Fibroblast of lung (primary cell): ENCODE data around the gene BTBD7. TPM values are rescaled to one million over a fixed set of nuclear protein-coding genes. Genes with fewer than 3 reads are reported as not detected.

Source experiments
- DNase-seq, 2 donors: peaks; one replicate each; pipeline versions ENCODE4 v3.0.0 to v3.0.0-alpha.2; 2010; ENCODE audit warnings: low read depth in 2 of 2
- H2AFZ ChIP-seq: 2 replicates; pipeline ENCODE4 v1.5.1; 2012; ENCODE audit warnings: low read length, control low read depth, inconsistent platforms
- H3K27ac ChIP-seq: 2 replicates; pipeline ENCODE4 v1.5.1; 2011; ENCODE audit warnings: low read length, control low read depth; ENCODE audit not compliant: insufficient read depth
- H3K27me3 ChIP-seq: 2 replicates; pipeline ENCODE4 v1.5.1; 2011; ENCODE audit warnings: mild to moderate bottlenecking, low read length; ENCODE audit not compliant: control insufficient read depth, insufficient read depth
- H3K36me3 ChIP-seq: 2 replicates; pipeline ENCODE4 v1.5.1; 2011; ENCODE audit warnings: low read length; ENCODE audit not compliant: control insufficient read depth, insufficient read depth
- H3K4me1 ChIP-seq: 2 replicates; pipeline ENCODE4 v1.5.1; 2011; ENCODE audit warnings: low read length; ENCODE audit not compliant: control insufficient read depth, insufficient read depth; ENCODE audit errors: extremely low read depth
- H3K4me2 ChIP-seq: 2 replicates; pipeline ENCODE4 v1.5.1; 2011; ENCODE audit warnings: low read length, control low read depth; ENCODE audit not compliant: insufficient read depth; ENCODE audit errors: extremely low read depth
- H3K4me3 ChIP-seq, 4 experiments: fragments of 200-600 bp in 1 of 4; sonication (generic) in 1 of 4; replicated peaks in 1 of 4; 2 replicates each; pipeline ENCODE4 v1.5.1; 2011 to 2016; ENCODE audit warnings: low read length in 4 of 4, low read depth in 3 of 4, mild to moderate bottlenecking in 3 of 4, control low read depth in 2 of 4, inconsistent platforms in 1 of 4, mixed read lengths in 1 of 4; ENCODE audit not compliant: insufficient read depth in 1 of 4; ENCODE audit errors: control extremely low read depth in 1 of 4
- H3K79me2 ChIP-seq: 2 replicates; pipeline ENCODE4 v1.5.1; 2012; ENCODE audit warnings: mild to moderate bottlenecking, low read length, inconsistent platforms; ENCODE audit not compliant: control insufficient read depth, insufficient read depth
- H3K9ac ChIP-seq: 2 replicates; pipeline ENCODE4 v1.5.1; 2011; ENCODE audit warnings: mild to moderate bottlenecking, low read length, control low read depth; ENCODE audit not compliant: insufficient read depth
- H3K9me3 ChIP-seq: 2 replicates; pipeline ENCODE4 v1.5.1; 2012; ENCODE audit warnings: low read depth, low read length; ENCODE audit not compliant: control insufficient read depth, insufficient read depth
- H4K20me1 ChIP-seq: 2 replicates; pipeline ENCODE4 v1.5.1; 2011; ENCODE audit warnings: low read length; ENCODE audit not compliant: control insufficient read depth, insufficient read depth; ENCODE audit errors: extremely low read depth
- CTCF ChIP-seq, 2 donors: IDR thresholded peaks in 1 of 2; conservative IDR thresholded peaks in 1 of 2; 1 replicate in 1 of 2; 2 replicates in 1 of 2; pipeline ENCODE4 v1.5.1; 2011 to 2012; ENCODE audit warnings: low read length in 2 of 2, control low read depth in 1 of 2, inconsistent platforms in 1 of 2, low read depth in 1 of 2, mild to moderate bottlenecking in 1 of 2
- EZH2 ChIP-seq: IDR thresholded peaks from 2 replicates; pipeline ENCODE4 v1.5.1; 2012; ENCODE audit warnings: low read length, control low read depth, mild to moderate bottlenecking; ENCODE audit errors: missing control alignments
- polyA plus RNA-seq, 2 donors: library from polyadenylated mRNA; depleted of rRNA in 1 of 2; stranded (reverse) in 1 of 2; unstranded in 1 of 2; fragments of >200 nt; gene quantifications; 2 replicates each; pipeline ENCODE4 v1.2.1, GENCODE V29; 2011 to 2012; ENCODE audit warnings: missing spikeins in 1 of 2
- total RNA-seq: library from RNA; depleted of rRNA; stranded (reverse); fragments of >200 nt; gene quantifications from 2 replicates; pipeline ENCODE4 v1.2.1, GENCODE V29; 2014

Gene BTBD7
- total and polyA plus RNA-seq, 2 donors (not counting 1 experiment from before 2014, with no cell fraction given): 20.5 to 25.9 TPM

- Histone ChIP-seq H3K79me2 (no peaks in the 10 kb centered on the region), H3K4me3 (no peak overlapping the region), H3K4me2 (no peak overlapping the region), H3K9me3 (no peaks in the 10 kb centered on the region), H4K20me1 (no peaks in the 10 kb centered on the region), H3K36me3 (no peaks in the 10 kb centered on the region), H3K9ac (no peak overlapping the region), H3K27ac (no peak overlapping the region), H2AFZ (no peak overlapping the region), H3K4me1 (no peaks in the 10 kb centered on the region), H3K27me3 (no peaks in the 10 kb centered on the region)
- DNase-seq: peak in 1 of 2 donors; percentile 86
- no peak for TF ChIP-seq EZH2
- no peak for TF ChIP-seq CTCF (conservative IDR thresholded peaks at IDR 0.05 in 1 of 2, IDR thresholded peaks at IDR 0.05 in 1 of 2; ENCODE audit: low read depth in 1 of 2, low read length in 2 of 2)
Measured at GRCh38 chr14:93286212-93286890, 46.5 kb downstream of the BTBD7 start.

GRCh38 chr14:93285044-93285443 lies 47.8 kb downstream of the BTBD7 start:
- H3K79me2 ChIP-seq: no peaks in the 10 kb centered on the region
- H3K4me3 ChIP-seq: no peak overlapping the region
- H3K9me3 ChIP-seq: no peaks in the 10 kb centered on the region
- no peaks in the 10 kb centered on the region for H3K27me3 ChIP-seq
- peak; percentile 25 to 52 for DNase-seq
- no peak overlapping the region for H3K4me2 ChIP-seq
- no peak for TF ChIP-seq CTCF (conservative IDR thresholded peaks at IDR 0.05 in 1 of 2, IDR thresholded peaks at IDR 0.05 in 1 of 2; ENCODE audit: low read depth in 1 of 2, low read length in 2 of 2)
- TF ChIP-seq EZH2: no peak
- H2AFZ ChIP-seq: no peak overlapping the region
- no peaks in the 10 kb centered on the region for H3K36me3 ChIP-seq
- H3K9ac ChIP-seq: no peak overlapping the region
- no peak overlapping the region for H3K27ac ChIP-seq
- H3K4me1 ChIP-seq: no peaks in the 10 kb centered on the region
- H4K20me1 ChIP-seq: no peaks in the 10 kb centered on the region

GRCh38 chr14:93281937-93282336 lies 50.9 kb downstream of the BTBD7 start:
- Histone ChIP-seq H3K27me3 (no peaks in the 10 kb centered on the region), H3K4me1 (no peaks in the 10 kb centered on the region), H3K36me3 (no peaks in the 10 kb centered on the region), H3K4me3 (no peak overlapping the region), H3K9me3 (no peaks in the 10 kb centered on the region), H3K9ac (no peak overlapping the region), H4K20me1 (no peaks in the 10 kb centered on the region), H3K27ac (no peak overlapping the region), H3K79me2 (no peaks in the 10 kb centered on the region), H2AFZ (no peak overlapping the region), H3K4me2 (no peak overlapping the region)
- TF ChIP-seq CTCF (conservative IDR thresholded peaks at IDR 0.05 in 1 of 2, IDR thresholded peaks at IDR 0.05 in 1 of 2; ENCODE audit: low read depth in 1 of 2, low read length in 2 of 2) (no peak), EZH2 (no peak)
- DNase-seq: peak in 1 of 2 donors; percentile 62
